ENCODE measurements around the gene FGF14. TPM values are rescaled to one million over a fixed set of nuclear protein-coding genes. Genes with fewer than 3 reads are reported as not detected.

The FGF14 gene
- total and polyA plus RNA-seq, 2 donors (not counting 3 experiments of a cell fraction or from before 2014, with no cell fraction given) = not detected

- Histone ChIP-seq H3K4me2 (ENCODE audit: insufficient read depth, low read length) (no peak overlapping the region), H4K20me1 (replicated peaks; ENCODE audit: control insufficient read depth, extremely low read depth, insufficient read depth, low read length) (no peaks in the 10 kb centered on the region), H3K4me1 (ENCODE audit: control insufficient read depth, extremely low read depth, insufficient read depth, low read length) (no peaks in the 10 kb centered on the region), H3K27ac (ENCODE audit: insufficient read depth, low read depth, low read length) (no peak overlapping the region), H3K9me1 (replicated peaks; ENCODE audit: control insufficient read depth, extremely low read depth, insufficient read depth, low read length) (no peaks in the 10 kb centered on the region), H3K36me3 (ENCODE audit: control insufficient read depth in 2 of 2, extremely low read depth in 1 of 2, insufficient read depth in 2 of 2, low read length in 2 of 2) (no peaks in the 10 kb centered on the region), H3K9ac (replicated peaks; ENCODE audit: extremely low read depth, insufficient read depth, low read length) (no peak overlapping the region), H2AFZ (ENCODE audit: low read depth, low read length) (no peak overlapping the region), H3K79me2 (ENCODE audit: control insufficient read depth, insufficient read depth, low read length) (no peaks in the 10 kb centered on the region), H3K9me3 (replicated peaks; ENCODE audit: control insufficient read depth, insufficient read depth, low read length) (no peaks in the 10 kb centered on the region), H3K4me3 (replicated peaks in 1 of 3; ENCODE audit: insufficient read depth in 1 of 3, low read depth in 1 of 3, low read length in 3 of 3) (no peak overlapping the region), H3K27me3 (ENCODE audit: control insufficient read depth in 2 of 2, insufficient read depth in 2 of 2, low read length in 2 of 2) (peaks cover 0 to 2% of the 10 kb centered on the region in 2 experiments)
- intact Hi-C loops (cut with micrococcal nuclease) = loop anchor here (10.0 kb wide), 1 partner anchor 227 kb away; no protein-coding TSS in a partner anchor
- DNase-seq (ENCODE audit: low read depth, low spot score) (no peak), FAIRE-seq (no peak)
- dilution Hi-C loops (cut with MboI; ENCODE audit: extremely low pct_ligation_motif_present, low sequenced_read_pairs) = no loop called here
- BruUV-seq (replicated peaks) = no TSS peak
- ChIA-PET POLR2A (no interaction called here), CTCF (interaction anchor here (0.9 kb wide), 1 partner anchor 15 kb away, joined by 3 read pairs; no protein-coding TSS in a partner anchor)
- no peak for TF ChIP-seq POLR2A (IDR thresholded peaks at IDR 0.05; ENCODE audit: low read depth, low read length)
Measured at GRCh38 chr13:102147353-102147752, 254.5 kb downstream of the FGF14 start.

GRCh38 chr13:102145750-102146149, 256.1 kb downstream of the FGF14 start:
- no peaks in the 10 kb centered on the region for H3K9me1 ChIP-seq (replicated peaks; ENCODE audit: control insufficient read depth, extremely low read depth, insufficient read depth, low read length)
- no peak for FAIRE-seq
- ChIA-PET CTCF (interaction anchor here (1.3 kb wide), 1 partner anchor 410 kb away, joined by 5 read pairs; no protein-coding TSS in a partner anchor), POLR2A (no interaction called here)
- no peak for DNase-seq (ENCODE audit: low read depth, low spot score)
- dilution Hi-C loops (cut with MboI; ENCODE audit: extremely low pct_ligation_motif_present, low sequenced_read_pairs) = no loop called here
- H4K20me1 ChIP-seq (replicated peaks; ENCODE audit: control insufficient read depth, extremely low read depth, insufficient read depth, low read length) = no peaks in the 10 kb centered on the region
- peaks cover 0 to 2% of the 10 kb centered on the region in 2 experiments for H3K27me3 ChIP-seq (ENCODE audit: control insufficient read depth in 2 of 2, insufficient read depth in 2 of 2, low read length in 2 of 2)
- H3K36me3 ChIP-seq (ENCODE audit: control insufficient read depth in 2 of 2, extremely low read depth in 1 of 2, insufficient read depth in 2 of 2, low read length in 2 of 2) = no peaks in the 10 kb centered on the region
- no peak overlapping the region for H3K27ac ChIP-seq (ENCODE audit: insufficient read depth, low read depth, low read length)
- TF ChIP-seq POLR2A (IDR thresholded peaks at IDR 0.05; ENCODE audit: low read depth, low read length) (no peak), GATA2 (IDR thresholded peaks at IDR 0.05; ENCODE audit: insufficient read depth, insufficient read length, low read depth, low read length) (no peak), JUN (IDR thresholded peaks at IDR 0.05; ENCODE audit: borderline replicate concordance, insufficient read depth, insufficient read length, low read depth) (no peak), POLR2AphosphoS5 (IDR thresholded peaks at IDR 0.05; ENCODE audit: insufficient read depth, low read depth, low read length) (no peak), MAX (IDR thresholded peaks at IDR 0.05; ENCODE audit: insufficient read depth, insufficient read length) (no peak), FOS (IDR thresholded peaks at IDR 0.05; ENCODE audit: borderline replicate concordance, insufficient read depth, low read length) (no peak), MYC (IDR thresholded peaks at IDR 0.05; ENCODE audit: low read depth, low read length) (no peak), CTCF (IDR thresholded peaks at IDR 0.05; ENCODE audit: extremely low read depth in 1 of 2, insufficient read depth in 1 of 2, low read depth in 1 of 2, low read length in 2 of 2) (no peak), EZH2 (IDR thresholded peaks at IDR 0.05; ENCODE audit: borderline replicate concordance, low read depth, low read length, severe bottlenecking) (no peak)
- BruUV-seq (replicated peaks) = no TSS peak
- no peaks in the 10 kb centered on the region for H3K4me1 ChIP-seq (ENCODE audit: control insufficient read depth, extremely low read depth, insufficient read depth, low read length)
- H3K4me3 ChIP-seq (replicated peaks in 1 of 3; ENCODE audit: insufficient read depth in 1 of 3, low read depth in 1 of 3, low read length in 3 of 3) = no peak overlapping the region
- intact Hi-C loops (cut with micrococcal nuclease) = loop anchor here (10.0 kb wide), 1 partner anchor 229 kb away; no protein-coding TSS in a partner anchor
- no peaks in the 10 kb centered on the region for H3K9me3 ChIP-seq (replicated peaks; ENCODE audit: control insufficient read depth, insufficient read depth, low read length)
- H3K79me2 ChIP-seq (ENCODE audit: control insufficient read depth, insufficient read depth, low read length) = no peaks in the 10 kb centered on the region
- no peak overlapping the region for H2AFZ ChIP-seq (ENCODE audit: low read depth, low read length)
- no peak overlapping the region for H3K4me2 ChIP-seq (ENCODE audit: insufficient read depth, low read length)
- no peak overlapping the region for H3K9ac ChIP-seq (replicated peaks; ENCODE audit: extremely low read depth, insufficient read depth, low read length)
